Eye (tissue), 1 donor: ENCODE results near the gene SHC4.
"Not testable (repeated sequence)": the region's sequence is repeated elsewhere in the genome, so short reads cannot be mapped to it uniquely, and the experiment has no call there.

Experiments used
- DNase-seq: peaks from one replicate; pipeline ENCODE4 v3.0.0-alpha.2; 2015

SHC4 gene

GRCh38 chr15:48922046-48922445 lies 41.7 kb downstream of the SHC4 start:
- no peak for DNase-seq

- no peak for DNase-seq
Measured at GRCh38 chr15:48916721-48917120, 47.0 kb downstream of the SHC4 start.

- DNase-seq, result peak; percentile 53
Measured at GRCh38 chr15:48915861-48916260, 47.9 kb downstream of the SHC4 start.

GRCh38 chr15:48914717-48915116 lies 49.0 kb downstream of the SHC4 start:
- no peak for DNase-seq

- no peak for DNase-seq
Measured at GRCh38 chr15:48913141-48913540, 50.6 kb downstream of the SHC4 start.

- not testable (repeated sequence) for DNase-seq
Measured at GRCh38 chr15:48910554-48910953, 53.2 kb downstream of the SHC4 start.

GRCh38 chr15:48909313-48909712 lies 54.4 kb downstream of the SHC4 start:
- DNase-seq, result not testable (repeated sequence)

- no peak for DNase-seq
Measured at GRCh38 chr15:48905847-48906246, 57.9 kb downstream of the SHC4 start.

- DNase-seq, result no peak
Measured at GRCh38 chr15:48905216-48905615, 58.5 kb downstream of the SHC4 start.

- no peak for DNase-seq
Measured at GRCh38 chr15:48904758-48905157, 59.0 kb downstream of the SHC4 start.

- DNase-seq, result no peak
Measured at GRCh38 chr15:48899793-48900192, 63.9 kb downstream of the SHC4 start.

GRCh38 chr15:48898446-48898845 lies 65.3 kb downstream of the SHC4 start:
- DNase-seq, result no peak

- no peak for DNase-seq
Measured at GRCh38 chr15:48898032-48898431, 65.7 kb downstream of the SHC4 start.

- peak; percentile 70 for DNase-seq
Measured at GRCh38 chr15:48896869-48897814, 66.6 kb downstream of the SHC4 start.

GRCh38 chr15:48893311-48893710 lies 70.4 kb downstream of the SHC4 start:
- DNase-seq, result no peak

GRCh38 chr15:48891232-48891765 lies 72.4 kb downstream of the SHC4 start:
- DNase-seq, result no peak

- DNase-seq, result no peak
Measured at GRCh38 chr15:48890375-48890972, 73.2 kb downstream of the SHC4 start.

GRCh38 chr15:48889925-48890324 lies 73.8 kb downstream of the SHC4 start:
- DNase-seq, result no peak

GRCh38 chr15:48888836-48889235 lies 74.9 kb downstream of the SHC4 start:
- no peak for DNase-seq

GRCh38 chr15:48888191-48888590 lies 75.5 kb downstream of the SHC4 start:
- DNase-seq, result no peak

GRCh38 chr15:48887144-48887543 lies 76.6 kb downstream of the SHC4 start:
- no peak for DNase-seq

GRCh38 chr15:48883699-48884098 lies 80.0 kb downstream of the SHC4 start:
- no peak for DNase-seq

- DNase-seq, result no peak
Measured at GRCh38 chr15:48880070-48880634, 83.6 kb downstream of the SHC4 start.
